ENCODE measurements around the gene ARAP2.

ARAP2 gene

GRCh38 chr4:36099509-36099908, 144.8 kb downstream of the ARAP2 start:
- DNase-seq (ENCODE audit: low read depth): no peak

- no peak for DNase-seq (ENCODE audit: low read depth)
These were observed 149.3 kb downstream of the ARAP2 start for GRCh38 chr4:36094995-36095394.

DNA sequence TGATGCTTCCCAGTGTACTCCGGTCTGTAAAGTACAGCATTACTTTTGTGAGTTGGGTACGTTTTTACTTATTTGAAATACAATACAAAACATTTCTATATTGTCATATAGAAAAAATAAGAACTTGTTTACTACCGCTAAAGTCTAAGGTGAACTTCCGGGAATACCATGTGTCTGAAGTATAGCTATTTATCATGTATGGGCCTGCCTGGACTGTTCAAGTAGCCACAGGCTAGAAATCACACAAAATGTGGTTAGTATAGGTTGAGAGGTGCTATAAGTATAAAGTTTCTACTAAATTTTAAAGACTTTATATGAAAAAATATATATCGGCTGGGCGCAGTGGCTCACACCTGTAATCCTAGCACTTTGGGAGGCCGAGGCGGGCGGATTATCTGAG, 152.3 kb downstream of the ARAP2 start:
- DNase-seq (ENCODE audit: low read depth): no peak

DNA sequence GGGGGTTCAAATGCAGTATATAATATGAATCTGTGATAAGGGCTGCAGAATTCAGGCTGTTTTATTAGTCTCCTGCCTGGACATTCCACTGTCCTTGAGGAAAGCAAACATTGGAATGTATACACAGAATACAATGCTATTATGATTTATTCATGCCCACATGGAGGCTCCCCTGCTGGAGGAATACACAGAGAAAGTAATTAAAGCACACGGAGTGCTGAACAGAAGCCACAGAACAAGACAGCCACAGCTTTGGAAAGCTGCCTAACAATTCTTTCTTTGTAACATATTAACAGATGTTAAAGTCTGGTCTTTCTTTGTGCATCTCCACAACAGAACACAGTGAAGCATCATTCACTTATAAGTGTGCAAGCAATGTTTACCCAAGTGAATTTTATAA, 155.8 kb downstream of the ARAP2 start:
- no peak for DNase-seq (ENCODE audit: low read depth)

GRCh38 chr4:36086261-36086786, 158.0 kb downstream of the ARAP2 start:
- DNase-seq (ENCODE audit: low read depth): no peak

- no peak for DNase-seq (ENCODE audit: low read depth)
These were observed 161.5 kb downstream of the ARAP2 start for GRCh38 chr4:36082817-36083216.

GRCh38 chr4:36081185-36081584, 163.1 kb downstream of the ARAP2 start:
- DNase-seq (ENCODE audit: low read depth): no peak

GRCh38 chr4:36079666-36080065, 164.6 kb downstream of the ARAP2 start:
- DNase-seq (ENCODE audit: low read depth): no peak

GRCh38 chr4:36078319-36078718, 166.0 kb downstream of the ARAP2 start:
- no peak for DNase-seq (ENCODE audit: low read depth)

DNA sequence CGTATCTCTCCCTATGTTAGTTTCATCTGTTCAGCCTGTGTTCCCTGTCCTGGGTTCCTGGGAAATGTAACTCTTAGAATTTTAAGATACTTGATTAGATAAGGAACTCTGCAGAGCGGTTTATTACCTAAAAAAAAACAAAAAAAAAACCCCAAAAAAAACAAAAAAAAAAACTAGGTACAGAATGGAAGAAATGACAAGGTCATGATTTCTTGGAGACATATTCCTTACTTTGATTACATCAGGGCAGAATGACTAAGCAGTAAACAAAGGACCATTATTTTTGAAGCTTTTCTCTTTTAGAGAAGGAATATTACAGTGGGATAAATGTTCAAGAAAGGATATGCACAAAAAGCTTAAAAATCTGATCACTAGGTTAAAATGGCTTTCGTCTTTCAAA, 171.8 kb downstream of the ARAP2 start:
- DNase-seq (ENCODE audit: low read depth): no peak

GRCh38 chr4:36067116-36067515, 177.2 kb downstream of the ARAP2 start:
- no peak for DNase-seq (ENCODE audit: low read depth)

DNA sequence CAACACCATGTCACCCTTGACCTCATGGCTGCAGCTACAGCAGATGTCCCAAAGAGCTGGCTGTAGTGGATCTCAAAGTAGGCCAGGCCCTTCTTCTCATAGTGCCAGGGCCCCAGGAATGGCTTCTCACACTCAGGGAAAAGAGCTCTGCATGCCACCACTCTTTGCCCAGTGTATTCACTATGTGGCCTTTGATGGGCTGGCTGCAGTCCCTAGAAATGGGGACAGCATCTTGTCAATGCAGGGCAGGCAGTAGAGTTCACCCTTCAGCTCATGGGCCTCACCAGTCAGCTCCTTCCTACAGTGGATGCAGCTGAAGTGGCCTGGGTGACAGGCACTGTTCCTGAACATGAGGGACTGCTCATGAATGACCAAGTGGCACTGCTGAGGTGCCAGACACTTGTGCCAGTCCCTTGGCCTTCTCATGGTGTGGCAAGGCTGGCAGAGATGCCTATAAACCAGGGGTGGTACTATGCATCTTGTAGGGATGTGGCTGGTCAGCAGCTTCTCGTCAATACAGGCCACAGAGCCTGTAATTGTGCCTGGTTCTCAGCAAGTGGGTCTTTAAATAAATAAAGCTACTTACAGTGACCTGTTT, 178.9 kb downstream of the ARAP2 start:
- no peak for DNase-seq (ENCODE audit: low read depth)

- no peak for DNase-seq (ENCODE audit: low read depth)
These were observed 180.2 kb downstream of the ARAP2 start for GRCh38 chr4:36064117-36064516.

- DNase-seq (ENCODE audit: low read depth): no peak
These were observed 188.2 kb downstream of the ARAP2 start for GRCh38 chr4:36056136-36056535.

DNA sequence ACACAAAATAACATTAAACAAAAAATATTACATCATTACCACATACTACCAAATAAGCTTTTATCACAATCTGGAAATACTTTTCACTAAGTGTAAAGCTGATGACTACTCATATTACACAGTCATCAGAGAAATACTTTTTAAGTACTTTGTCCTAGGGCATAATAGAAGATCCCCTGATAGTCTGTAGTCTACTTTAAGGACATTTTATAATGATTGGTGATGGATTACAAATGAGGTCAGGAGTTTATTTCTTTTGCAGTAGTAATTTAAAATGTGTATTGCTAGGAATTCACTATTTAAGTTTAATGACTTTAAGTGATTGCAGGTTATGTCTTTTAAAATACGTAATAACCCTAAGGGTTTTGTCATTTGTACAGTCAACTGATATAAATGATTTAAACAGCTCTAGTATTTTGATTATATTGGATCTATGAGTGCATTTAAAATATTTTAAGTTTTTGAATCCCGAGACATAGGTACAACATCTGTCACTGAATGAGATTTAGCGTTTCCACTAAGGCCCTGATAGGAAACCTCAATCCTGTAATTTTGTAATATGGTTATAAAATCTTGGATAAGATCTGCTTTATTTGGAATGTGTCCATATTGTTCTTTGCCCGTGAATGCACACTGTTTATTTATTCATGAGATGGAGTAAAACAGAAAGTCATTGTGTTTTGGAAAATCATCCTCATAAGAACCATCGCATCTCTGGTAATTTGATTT, 189.5 kb downstream of the ARAP2 start:
- no peak for DNase-seq (ENCODE audit: low read depth)

DNA sequence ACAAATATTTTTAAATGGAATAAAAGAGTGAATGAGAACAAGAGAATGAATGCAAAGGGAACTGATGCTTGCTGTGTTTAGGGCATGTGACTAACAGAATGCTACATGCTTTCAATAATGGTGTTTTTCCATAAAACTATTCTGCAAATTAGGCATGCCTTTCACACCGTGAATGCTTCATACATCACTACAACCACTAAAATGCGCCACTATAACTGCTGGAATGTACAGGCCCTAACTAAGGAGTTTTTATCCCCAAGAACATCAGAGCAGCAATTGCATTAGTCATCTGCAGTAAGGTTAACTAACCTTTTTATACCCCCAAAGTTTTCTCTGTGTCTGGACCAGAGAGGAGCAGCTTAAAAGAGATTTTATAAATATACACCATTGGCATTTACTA, 190.4 kb downstream of the ARAP2 start:
- DNase-seq (ENCODE audit: low read depth): no peak

- DNase-seq (ENCODE audit: low read depth): no peak
These were observed 192.7 kb downstream of the ARAP2 start for GRCh38 chr4:36051634-36052033.

- no peak for DNase-seq (ENCODE audit: low read depth)
These were observed 198.3 kb downstream of the ARAP2 start for GRCh38 chr4:36046026-36046425.

GRCh38 chr4:36043901-36044300, 200.4 kb downstream of the ARAP2 start:
- no peak for DNase-seq (ENCODE audit: low read depth)

DNA sequence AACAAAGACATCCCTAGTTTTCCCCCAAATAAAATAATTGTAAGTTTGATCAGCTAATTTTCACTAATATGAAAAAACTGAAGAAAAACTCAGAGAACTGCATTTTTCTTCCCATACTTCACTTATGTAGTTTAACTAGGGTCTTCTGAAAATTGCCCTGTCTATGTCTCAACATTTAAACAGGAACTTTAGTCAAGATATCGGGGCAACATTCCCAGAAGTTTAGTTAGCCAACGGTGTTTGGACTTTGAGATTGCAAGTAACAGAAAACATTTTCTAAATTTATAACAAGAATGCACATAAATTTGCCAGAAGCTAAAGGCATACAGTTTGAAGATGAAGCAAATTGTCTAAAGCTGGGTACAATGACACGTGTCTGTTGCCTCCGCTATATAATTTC, 201.1 kb downstream of the ARAP2 start:
- no peak for DNase-seq (ENCODE audit: low read depth)

DNA sequence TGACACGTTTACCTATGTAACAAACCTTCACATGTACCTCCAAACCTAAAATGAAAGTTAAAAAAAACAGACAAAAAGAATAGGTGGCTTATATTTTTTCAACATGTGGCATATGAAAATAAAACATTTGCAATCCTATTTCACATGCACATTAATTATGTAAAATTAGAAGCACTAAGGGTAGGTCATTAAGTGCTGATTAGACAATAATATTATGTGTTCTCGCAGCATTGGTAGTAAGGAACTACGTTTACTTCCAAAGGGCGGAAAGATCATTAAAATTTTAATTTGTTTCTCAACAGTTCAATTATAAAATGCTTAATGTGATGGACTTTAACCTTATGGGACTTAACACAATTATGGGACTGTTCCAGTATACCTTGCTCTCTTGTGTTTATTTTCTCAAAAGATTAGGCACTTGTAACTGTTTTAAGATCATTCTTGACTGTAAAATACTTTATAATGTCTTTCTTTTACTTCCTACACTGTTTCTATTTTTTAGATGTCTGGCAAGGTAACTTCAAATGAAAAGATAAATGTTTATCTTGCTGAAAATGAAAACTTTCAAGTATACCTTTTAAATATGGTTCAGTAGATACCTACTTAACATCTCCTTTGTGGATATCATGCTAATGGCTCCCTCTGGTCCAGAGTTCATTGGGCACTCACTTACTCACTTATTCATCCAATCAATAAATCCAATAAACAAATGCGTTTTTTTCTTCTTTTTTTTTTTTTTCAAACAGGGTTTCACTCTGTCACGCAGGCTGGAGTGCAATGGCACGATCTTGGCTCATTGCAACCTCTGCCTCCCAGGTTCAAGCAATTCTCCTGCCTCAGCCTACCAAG, 202.0 kb downstream of the ARAP2 start:
- no peak for DNase-seq (ENCODE audit: low read depth)

DNA sequence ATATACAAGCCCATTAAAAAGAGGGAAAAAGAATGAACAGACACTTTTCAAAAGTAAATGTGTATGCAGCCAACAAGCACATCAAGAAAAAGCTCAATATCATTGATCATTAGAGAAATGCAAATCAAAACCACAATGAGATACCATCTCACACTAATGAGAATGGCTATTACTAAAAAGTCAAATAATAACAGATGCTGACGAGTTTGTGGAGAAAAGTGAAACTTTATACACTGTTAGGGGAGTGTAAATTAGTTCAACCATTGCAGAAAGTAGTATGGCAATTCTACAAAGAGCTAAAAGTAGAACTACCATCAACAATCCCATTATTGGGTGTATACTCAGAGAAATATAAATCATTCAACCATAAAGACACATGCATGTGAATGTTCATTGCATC, 203.0 kb downstream of the ARAP2 start:
- no peak for DNase-seq (ENCODE audit: low read depth)

DNA sequence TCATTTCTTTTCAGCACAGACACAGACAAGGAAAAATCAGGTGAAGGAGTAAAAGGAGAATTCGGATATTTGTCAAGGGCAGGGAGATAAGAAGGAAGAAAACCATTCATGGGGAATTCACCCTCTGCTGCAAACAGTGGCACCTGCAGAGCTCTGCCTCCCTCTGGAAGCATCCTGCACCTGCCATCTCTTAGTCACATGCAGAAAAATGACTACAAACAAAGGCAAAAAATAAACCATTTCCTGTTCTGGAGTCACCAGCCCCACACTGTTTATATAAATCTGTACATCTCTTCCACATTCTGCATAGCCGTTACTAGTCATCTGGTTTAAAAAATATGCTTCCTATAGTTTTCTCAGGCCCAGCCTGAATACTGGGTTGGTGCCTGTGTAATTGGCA, 205.3 kb downstream of the ARAP2 start:
- DNase-seq (ENCODE audit: low read depth): no peak
